ENCODE results near the gene PCDHGA3. TPM values are rescaled to one million over a fixed set of nuclear protein-coding genes. Genes with fewer than 3 reads are reported as not detected.

Gene PCDHGA3
- total and polyA plus RNA-seq, 2 of the 13 experiments (the other 11 are each of a cell fraction or from before 2014, with no cell fraction given): 0.05 TPM; not detected in 1

Other genes starting within 250 kb of the PCDHGA3 start
Only the 30 nearest of the 38 such genes appear.
- gene PCDHB9, start 156.7 kb upstream of the PCDHGA3 start, total RNA-seq (2016; rRNA removed; fragmentation: Illumina TruSeq; extraction: Trizol): 0.18 TPM in 1 of 2 replicates, not detected in the other
- 0.17 and 0.33 TPM in 2 replicates for gene PCDHB9, start 156.7 kb upstream of the PCDHGA3 start, polyA plus RNA-seq (2011; rRNA removed)
- not detected in 2 replicates for gene PCDHB10, start 151.5 kb upstream of the PCDHGA3 start, total RNA-seq (2016; rRNA removed; fragmentation: Illumina TruSeq; extraction: Trizol)
- 0.05 and 0.09 TPM in 2 replicates for gene PCDHB10, start 151.5 kb upstream of the PCDHGA3 start, polyA plus RNA-seq (2011; rRNA removed)
- 0.07 TPM in 1 of 2 replicates, not detected in the other for gene PCDHB11, start 144.2 kb upstream of the PCDHGA3 start, total RNA-seq (2016; rRNA removed; fragmentation: Illumina TruSeq; extraction: Trizol)
- not detected in 2 replicates for gene PCDHB11, start 144.2 kb upstream of the PCDHGA3 start, polyA plus RNA-seq (2011; rRNA removed)
- gene PCDHB12, start 135.1 kb upstream of the PCDHGA3 start, total RNA-seq (2016; rRNA removed; fragmentation: Illumina TruSeq; extraction: Trizol): 0.04 TPM in 1 of 2 replicates, not detected in the other
- 0.03 TPM in 2 replicates for gene PCDHB12, start 135.1 kb upstream of the PCDHGA3 start, polyA plus RNA-seq (2011; rRNA removed)
- 0.52 and 0.80 TPM in 2 replicates for gene PCDHB13, start 129.9 kb upstream of the PCDHGA3 start, total RNA-seq (2016; rRNA removed; fragmentation: Illumina TruSeq; extraction: Trizol)
- gene PCDHB13, start 129.9 kb upstream of the PCDHGA3 start, polyA plus RNA-seq (2011; rRNA removed): 0.57 and 0.63 TPM in 2 replicates
- 0.32 and 0.40 TPM in 2 replicates for gene PCDHB14, start 120.5 kb upstream of the PCDHGA3 start, total RNA-seq (2016; rRNA removed; fragmentation: Illumina TruSeq; extraction: Trizol)
- gene PCDHB14, start 120.5 kb upstream of the PCDHGA3 start, polyA plus RNA-seq (2011; rRNA removed): 0.37 and 0.73 TPM in 2 replicates
- gene PCDHB15, start 98.4 kb upstream of the PCDHGA3 start, total RNA-seq (2016; rRNA removed; fragmentation: Illumina TruSeq; extraction: Trizol): 0.22 and 0.27 TPM in 2 replicates
- gene PCDHB15, start 98.4 kb upstream of the PCDHGA3 start, polyA plus RNA-seq (2011; rRNA removed): 0.26 and 0.48 TPM in 2 replicates
- 0.13 TPM in 1 of 2 replicates, not detected in the other for gene SLC25A2, start 39.8 kb upstream of the PCDHGA3 start, total RNA-seq (2016; rRNA removed; fragmentation: Illumina TruSeq; extraction: Trizol)
- not detected in 2 replicates for gene SLC25A2, start 39.8 kb upstream of the PCDHGA3 start, polyA plus RNA-seq (2011; rRNA removed)
- gene TAF7, start 23.0 kb upstream of the PCDHGA3 start, total RNA-seq (2016; rRNA removed; fragmentation: Illumina TruSeq; extraction: Trizol): 61.5 and 96.6 TPM in 2 replicates
- gene TAF7, start 23.0 kb upstream of the PCDHGA3 start, polyA plus RNA-seq (2011; rRNA removed): 36.5 and 41.6 TPM in 2 replicates
- 0.04 and 0.31 TPM in 2 replicates for gene PCDHGA1, start 13.3 kb upstream of the PCDHGA3 start, total RNA-seq (2016; rRNA removed; fragmentation: Illumina TruSeq; extraction: Trizol)
- gene PCDHGA1, start 13.3 kb upstream of the PCDHGA3 start, polyA plus RNA-seq (2011; rRNA removed): 0.40 TPM in 2 replicates
- 0.04 TPM in 1 of 2 replicates, not detected in the other for gene PCDHGA2, start 5.1 kb upstream of the PCDHGA3 start, total RNA-seq (2016; rRNA removed; fragmentation: Illumina TruSeq; extraction: Trizol)
- 0.09 and 0.11 TPM in 2 replicates for gene PCDHGA2, start 5.1 kb upstream of the PCDHGA3 start, polyA plus RNA-seq (2011; rRNA removed)
- gene PCDHGB1, start 6.3 kb downstream of the PCDHGA3 start, total RNA-seq (2016; rRNA removed; fragmentation: Illumina TruSeq; extraction: Trizol): 0.95 and 2.6 TPM in 2 replicates
- 0.95 and 1.0 TPM in 2 replicates for gene PCDHGB1, start 6.3 kb downstream of the PCDHGA3 start, polyA plus RNA-seq (2011; rRNA removed)
- 0.15 and 0.58 TPM in 2 replicates for gene PCDHGA4, start 11.2 kb downstream of the PCDHGA3 start, total RNA-seq (2016; rRNA removed; fragmentation: Illumina TruSeq; extraction: Trizol)
- gene PCDHGA4, start 11.2 kb downstream of the PCDHGA3 start, polyA plus RNA-seq (2011; rRNA removed): 0.39 and 0.49 TPM in 2 replicates
- gene PCDHGB2, start 16.2 kb downstream of the PCDHGA3 start, total RNA-seq (2016; rRNA removed; fragmentation: Illumina TruSeq; extraction: Trizol): 0.64 and 0.77 TPM in 2 replicates
- gene PCDHGB2, start 16.2 kb downstream of the PCDHGA3 start, polyA plus RNA-seq (2011; rRNA removed): 0.80 and 0.82 TPM in 2 replicates
- gene PCDHGA5, start 20.3 kb downstream of the PCDHGA3 start, total RNA-seq (2016; rRNA removed; fragmentation: Illumina TruSeq; extraction: Trizol): 0.11 and 0.27 TPM in 2 replicates
- gene PCDHGA5, start 20.3 kb downstream of the PCDHGA3 start, polyA plus RNA-seq (2011; rRNA removed): 0.32 and 0.40 TPM in 2 replicates
- gene PCDHGB3, start 26.4 kb downstream of the PCDHGA3 start, total RNA-seq (2016; rRNA removed; fragmentation: Illumina TruSeq; extraction: Trizol): 0.13 and 0.40 TPM in 2 replicates
- gene PCDHGB3, start 26.4 kb downstream of the PCDHGA3 start, polyA plus RNA-seq (2011; rRNA removed): 0.44 and 0.67 TPM in 2 replicates
- gene PCDHGA6, start 30.1 kb downstream of the PCDHGA3 start, total RNA-seq (2016; rRNA removed; fragmentation: Illumina TruSeq; extraction: Trizol): 0.13 and 0.33 TPM in 2 replicates
- 0.51 and 0.54 TPM in 2 replicates for gene PCDHGA6, start 30.1 kb downstream of the PCDHGA3 start, polyA plus RNA-seq (2011; rRNA removed)
- gene PCDHGA7, start 38.9 kb downstream of the PCDHGA3 start, total RNA-seq (2016; rRNA removed; fragmentation: Illumina TruSeq; extraction: Trizol): 0.17 and 0.31 TPM in 2 replicates
- 0.11 and 0.13 TPM in 2 replicates for gene PCDHGA7, start 38.9 kb downstream of the PCDHGA3 start, polyA plus RNA-seq (2011; rRNA removed)
- 1.7 and 3.3 TPM in 2 replicates for gene PCDHGB4, start 43.9 kb downstream of the PCDHGA3 start, total RNA-seq (2016; rRNA removed; fragmentation: Illumina TruSeq; extraction: Trizol)
- 1.7 and 2.1 TPM in 2 replicates for gene PCDHGB4, start 43.9 kb downstream of the PCDHGA3 start, polyA plus RNA-seq (2011; rRNA removed)
- 0.08 and 0.29 TPM in 2 replicates for gene PCDHGA8, start 48.8 kb downstream of the PCDHGA3 start, total RNA-seq (2016; rRNA removed; fragmentation: Illumina TruSeq; extraction: Trizol)
- 0.04 and 0.05 TPM in 2 replicates for gene PCDHGA8, start 48.8 kb downstream of the PCDHGA3 start, polyA plus RNA-seq (2011; rRNA removed)
- 0.44 TPM in 1 of 2 replicates, not detected in the other for gene PCDHGB5, start 54.1 kb downstream of the PCDHGA3 start, total RNA-seq (2016; rRNA removed; fragmentation: Illumina TruSeq; extraction: Trizol)
- 0.08 and 0.13 TPM in 2 replicates for gene PCDHGB5, start 54.1 kb downstream of the PCDHGA3 start, polyA plus RNA-seq (2011; rRNA removed)
- 0.38 TPM in 1 of 2 replicates, not detected in the other for gene PCDHGA9, start 58.9 kb downstream of the PCDHGA3 start, total RNA-seq (2016; rRNA removed; fragmentation: Illumina TruSeq; extraction: Trizol)
- 0.04 and 0.09 TPM in 2 replicates for gene PCDHGA9, start 58.9 kb downstream of the PCDHGA3 start, polyA plus RNA-seq (2011; rRNA removed)
- 0.20 TPM in 1 of 2 replicates, not detected in the other for gene PCDHGB6, start 64.2 kb downstream of the PCDHGA3 start, total RNA-seq (2016; rRNA removed; fragmentation: Illumina TruSeq; extraction: Trizol)
- 0.01 and 0.12 TPM in 2 replicates for gene PCDHGB6, start 64.2 kb downstream of the PCDHGA3 start, polyA plus RNA-seq (2011; rRNA removed)
- 0.06 and 0.18 TPM in 2 replicates for gene PCDHGA10, start 69.2 kb downstream of the PCDHGA3 start, total RNA-seq (2016; rRNA removed; fragmentation: Illumina TruSeq; extraction: Trizol)
- gene PCDHGA10, start 69.2 kb downstream of the PCDHGA3 start, polyA plus RNA-seq (2011; rRNA removed): 0.04 TPM in 2 replicates
- 0.07 and 0.18 TPM in 2 replicates for gene PCDHGB7, start 73.8 kb downstream of the PCDHGA3 start, total RNA-seq (2016; rRNA removed; fragmentation: Illumina TruSeq; extraction: Trizol)
- gene PCDHGB7, start 73.8 kb downstream of the PCDHGA3 start, polyA plus RNA-seq (2011; rRNA removed): 0.08 and 0.10 TPM in 2 replicates
- 0.24 TPM in 1 of 2 replicates, not detected in the other for gene PCDHGA11, start 77.2 kb downstream of the PCDHGA3 start, total RNA-seq (2016; rRNA removed; fragmentation: Illumina TruSeq; extraction: Trizol)
- gene PCDHGA11, start 77.2 kb downstream of the PCDHGA3 start, polyA plus RNA-seq (2011; rRNA removed): 0.04 and 0.05 TPM in 2 replicates
- 0.13 TPM in 1 of 2 replicates, not detected in the other for gene PCDHGA12, start 86.7 kb downstream of the PCDHGA3 start, total RNA-seq (2016; rRNA removed; fragmentation: Illumina TruSeq; extraction: Trizol)
- 0.03 and 0.07 TPM in 2 replicates for gene PCDHGA12, start 86.7 kb downstream of the PCDHGA3 start, polyA plus RNA-seq (2011; rRNA removed)
- gene PCDHGC3, start 132.1 kb downstream of the PCDHGA3 start, total RNA-seq (2016; rRNA removed; fragmentation: Illumina TruSeq; extraction: Trizol): 0.20 and 0.21 TPM in 2 replicates
- 0.20 and 0.30 TPM in 2 replicates for gene PCDHGC3, start 132.1 kb downstream of the PCDHGA3 start, polyA plus RNA-seq (2011; rRNA removed)
- gene PCDHGC4, start 141.2 kb downstream of the PCDHGA3 start, total RNA-seq (2016; rRNA removed; fragmentation: Illumina TruSeq; extraction: Trizol): 0.07 TPM in 1 of 2 replicates, not detected in the other
- gene PCDHGC4, start 141.2 kb downstream of the PCDHGA3 start, polyA plus RNA-seq (2011; rRNA removed): 0.10 TPM in 1 of 2 replicates, not detected in the other
- gene PCDHGC5, start 145.3 kb downstream of the PCDHGA3 start, total RNA-seq (2016; rRNA removed; fragmentation: Illumina TruSeq; extraction: Trizol): not detected in 2 replicates
- 0.03 TPM in 1 of 2 replicates, not detected in the other for gene PCDHGC5, start 145.3 kb downstream of the PCDHGA3 start, polyA plus RNA-seq (2011; rRNA removed)

All from HepG2 (cell line).